ENCODE data around the gene GRIK4. TPM values are rescaled to one million over a fixed set of nuclear protein-coding genes. Genes with fewer than 3 reads are reported as not detected.
A peak's percentile ranks its signal among the peaks of the same experiment; 100 is the strongest.

Gene GRIK4
- total RNA-seq, 2 experiments from 2014 or later: not detected

DNA sequence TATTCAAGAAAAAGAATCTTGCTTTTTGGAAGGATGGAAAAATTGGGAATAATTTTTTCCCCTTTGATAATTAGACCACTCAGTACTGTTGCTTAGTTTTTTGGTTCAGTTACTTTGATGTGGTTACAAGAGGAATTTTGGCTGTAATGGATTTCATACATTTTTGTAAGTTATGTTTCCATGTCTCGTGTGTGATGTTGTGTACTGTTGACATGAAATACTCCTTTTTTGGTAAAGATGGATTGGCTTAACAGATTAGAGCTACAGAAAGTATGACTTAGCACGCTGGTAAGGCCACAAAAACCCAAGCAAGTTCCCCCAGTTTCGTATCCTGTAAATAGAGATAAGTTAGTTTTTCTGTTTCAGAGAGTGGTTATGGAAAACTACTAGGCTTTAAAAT lies 524.2 kb downstream of the GRIK4 start:
- ChIA-PET CTCF (interaction anchor here (1.2 kb wide), 1 partner anchor 9 kb away, joined by 3 read pairs; no protein-coding TSS in a partner anchor), POLR2A (no interaction called here)
- no peaks in the 10 kb centered on the region for H3K27me3 Mint-ChIP-seq
- H3K9me3 Mint-ChIP-seq (ENCODE audit: low read depth): no peaks in the 10 kb centered on the region
- DNase-seq: peak; percentile 21
- H3K27ac Mint-ChIP-seq: no peak overlapping the region
- H3K4me3 Mint-ChIP-seq: no peak overlapping the region
- intact Hi-C loops (cut with DNase I, micrococcal nuclease): no loop called here
- H3K4me1 Mint-ChIP-seq: peaks cover 21% of the 10 kb centered on the region
- H3K36me3 Mint-ChIP-seq (ENCODE audit: low read depth): peaks cover 6% of the 10 kb centered on the region
- ATAC-seq: peak; percentile 69

DNA sequence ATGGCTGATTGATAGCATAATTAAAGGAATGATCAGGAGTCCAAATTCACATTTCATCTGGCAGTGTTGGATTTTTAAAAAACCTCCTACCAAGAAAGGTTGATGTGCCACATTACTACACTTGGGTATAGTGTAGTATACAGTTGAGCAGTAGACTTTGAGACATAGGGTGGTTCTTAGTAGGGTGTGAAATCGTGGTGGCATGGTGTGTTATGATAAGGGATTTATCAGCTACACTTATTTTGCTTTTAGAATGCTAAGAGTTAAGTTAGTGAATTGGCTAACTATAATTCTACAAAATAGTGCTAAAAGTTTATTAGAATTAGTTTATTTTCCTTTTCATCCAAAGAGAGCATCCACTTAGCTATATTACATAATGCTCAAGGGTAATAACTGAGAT lies 525.5 kb downstream of the GRIK4 start:
- ATAC-seq (peak; percentile 26), DNase-seq (no peak)
- Mint-ChIP-seq H3K36me3 (ENCODE audit: low read depth) (peaks cover 6% of the 10 kb centered on the region), H3K27ac (no peak overlapping the region), H3K4me3 (no peak overlapping the region), H3K27me3 (no peaks in the 10 kb centered on the region), H3K4me1 (peaks cover 21% of the 10 kb centered on the region), H3K9me3 (ENCODE audit: low read depth) (no peaks in the 10 kb centered on the region)
- POLR2A ChIA-PET: no interaction called here
- CTCF ChIA-PET: interaction anchor here (1.1 kb wide), 1 partner anchor 158 kb away, joined by 3 read pairs; no protein-coding TSS in a partner anchor
- intact Hi-C loops (cut with DNase I, micrococcal nuclease): no loop called here

Other genes with a start within 250 kb of the GRIK4 start
- 1 to 10 TPM in 1 of 2 experiments, under 1 TPM in 1; 0.80 to 1.7 TPM for gene TLCD5, start 186.4 kb upstream of the GRIK4 start, total RNA-seq
- 10 to 100 TPM; 14.3 to 14.5 TPM for gene ARHGEF12, start 175.3 kb upstream of the GRIK4 start, total RNA-seq

Measured in activated CD4-positive, alpha-beta T cell treated with anti-CD3 and anti-CD28 coated beads for 36 hours (primary cell).